GM21723 (cell line): ENCODE measurements around the gene IPO4.
A peak's percentile ranks its signal among the peaks of the same experiment; 100 is the strongest.

ENCODE experiments used
- ATAC-seq: cut with Tn5 transposase; IDR thresholded peaks from one replicate; pipeline ENCODE4 v1.9.1; 2021; ENCODE audit warnings: mild to moderate bottlenecking, moderate library complexity; ENCODE audit not compliant: unreplicated experiment

Gene IPO4

GRCh38 chr14:24178399-24179178, 10.0 kb downstream of the IPO4 start:
- ATAC-seq, result no peak

- no peak for ATAC-seq
These were observed 10.7 kb downstream of the IPO4 start for GRCh38 chr14:24177891-24178290.

DNA sequence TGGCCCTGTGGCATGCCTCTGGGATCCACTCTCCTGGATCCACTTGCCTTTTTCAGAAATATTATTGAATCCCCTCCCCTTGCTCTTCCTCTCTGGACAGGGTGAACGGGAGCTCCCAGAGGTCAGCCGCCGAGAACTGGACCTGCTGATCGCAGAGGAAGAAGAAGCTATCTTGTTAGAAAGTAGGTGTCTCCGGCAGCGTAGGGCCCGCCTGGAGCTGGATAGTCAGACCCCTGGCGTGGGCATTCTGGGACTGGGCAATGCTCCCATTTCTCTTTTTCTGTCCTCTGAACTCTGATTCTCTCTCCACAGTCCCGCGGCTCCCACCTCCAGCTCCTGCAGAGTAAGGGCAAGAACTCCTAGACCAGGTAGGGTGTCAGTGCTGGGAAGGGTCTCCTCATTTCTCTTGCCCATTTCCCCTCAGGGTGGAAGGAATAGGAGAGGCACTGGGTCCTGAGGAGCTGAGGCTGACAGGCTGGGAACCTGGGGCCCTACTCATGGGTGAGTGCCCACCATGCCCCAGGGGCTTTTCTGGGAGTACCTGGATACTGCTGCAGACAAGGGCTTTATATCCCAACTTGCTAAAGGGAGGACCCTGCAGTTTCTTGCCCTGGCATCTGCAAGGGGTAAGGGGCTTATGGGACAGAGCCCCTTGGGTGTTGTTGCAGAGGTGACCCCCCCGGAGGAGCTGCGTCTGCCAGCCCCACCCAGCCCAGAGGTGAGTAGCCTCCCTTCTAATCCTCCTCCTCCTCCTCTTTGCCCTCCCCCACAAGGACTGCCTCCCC, 11.4 kb downstream of the IPO4 start:
- no peak for ATAC-seq

DNA sequence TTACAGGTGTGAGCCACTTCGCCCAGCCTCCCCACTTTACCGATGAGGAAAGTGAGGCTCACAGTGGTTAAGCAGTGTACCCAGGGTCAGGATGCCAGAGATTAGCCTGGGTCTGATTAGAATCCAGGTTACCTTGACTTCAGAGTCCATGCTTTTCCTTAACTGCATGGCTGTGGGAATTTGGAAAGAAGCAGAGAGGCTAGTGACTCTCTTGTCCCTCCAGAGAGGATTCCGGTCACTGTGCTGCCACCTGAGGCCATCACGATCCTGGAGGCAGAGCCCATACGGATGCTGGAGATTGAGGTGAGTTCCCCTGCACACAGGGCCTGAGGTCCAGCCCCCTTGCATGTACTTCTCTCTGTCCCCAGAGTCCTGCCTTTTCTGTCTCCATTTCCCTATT, 12.0 kb downstream of the IPO4 start:
- ATAC-seq, result no peak

DNA sequence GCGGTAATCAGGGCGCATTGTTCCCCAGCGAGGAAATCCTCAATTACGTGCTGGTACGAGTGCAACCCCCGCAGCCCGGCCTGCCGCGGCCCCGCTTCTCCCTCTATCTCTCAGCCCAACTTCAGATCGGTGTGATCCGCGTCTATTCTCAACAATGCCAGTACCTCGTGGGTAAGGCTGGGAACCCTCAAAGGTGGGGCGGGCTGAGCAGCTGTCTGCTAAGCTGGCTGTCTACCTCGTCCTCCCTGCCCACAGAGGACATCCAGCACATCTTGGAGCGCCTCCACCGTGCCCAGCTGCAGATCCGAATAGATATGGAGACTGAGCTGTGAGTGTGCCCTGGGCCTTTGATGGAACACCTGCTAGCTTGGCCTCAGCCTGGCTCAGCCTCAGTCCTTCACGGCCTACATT, 15.7 kb downstream of the IPO4 start:
- ATAC-seq, result no peak

DNA sequence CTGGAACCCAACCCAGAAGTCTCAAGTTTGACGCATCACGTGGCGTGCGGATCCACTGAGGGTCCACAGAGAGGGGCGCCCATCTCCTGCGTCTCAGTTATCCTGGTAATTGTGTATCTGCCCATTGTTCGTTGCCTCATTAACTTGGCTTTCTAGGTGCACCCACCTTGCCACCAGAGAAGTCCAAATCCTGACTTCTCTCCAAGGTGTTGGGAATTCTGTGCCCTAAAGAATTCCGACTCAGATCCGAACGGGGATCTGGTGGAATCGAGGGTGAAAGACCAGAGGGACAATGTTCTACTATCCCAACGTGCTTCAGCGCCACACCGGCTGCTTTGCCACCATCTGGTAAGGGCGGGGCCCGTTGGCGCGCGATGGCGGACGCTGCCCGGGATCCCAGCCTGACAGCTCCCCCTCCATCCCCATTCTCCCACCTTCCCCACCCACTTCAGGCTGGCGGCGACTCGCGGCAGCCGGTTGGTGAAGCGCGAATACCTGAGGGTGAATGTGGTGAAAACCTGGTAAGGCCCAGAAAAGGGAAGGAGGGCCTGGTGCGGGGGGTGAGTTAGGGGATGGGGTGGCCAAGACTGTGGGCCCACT, 16.3 kb downstream of the IPO4 start:
- no peak for ATAC-seq

- ATAC-seq, result peak; percentile 83
These were observed 17.0 kb downstream of the IPO4 start, which contains the start of gene REC8 for GRCh38 chr14:24171422-24172260. Gene REC8, plus strand, starts transcription at chr14:24172080. Its CDS starts 473 bp downstream, at chr14:24172553.

GRCh38 chr14:24167469-24168114, 21.0 kb downstream of the IPO4 start:
- no peak for ATAC-seq

DNA sequence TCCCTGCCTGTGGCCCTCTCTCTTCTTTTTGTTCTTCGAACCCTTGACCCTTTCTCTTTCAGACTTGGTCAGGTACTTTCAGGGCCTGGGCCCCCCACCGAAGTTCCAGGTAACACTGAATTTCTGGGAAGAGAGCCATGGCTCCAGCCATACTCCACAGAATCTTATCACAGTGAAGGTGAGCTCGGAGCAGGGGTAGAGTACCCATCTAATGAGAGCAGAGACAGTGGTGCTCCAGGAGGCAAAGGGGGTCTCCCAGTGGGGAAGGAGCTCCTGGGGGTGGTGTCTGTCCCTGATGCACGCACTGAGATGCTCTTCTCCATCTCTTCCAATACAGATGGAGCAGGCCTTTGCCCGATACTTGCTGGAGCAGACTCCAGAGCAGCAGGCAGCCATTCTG, 22.8 kb downstream of the IPO4 start:
- ATAC-seq, result no peak

GRCh38 chr14:24164518-24164991, 24.1 kb downstream of the IPO4 start:
- ATAC-seq, result no peak

- ATAC-seq, result no peak
These were observed 26.5 kb downstream of the IPO4 start for GRCh38 chr14:24162093-24162492.

DNA sequence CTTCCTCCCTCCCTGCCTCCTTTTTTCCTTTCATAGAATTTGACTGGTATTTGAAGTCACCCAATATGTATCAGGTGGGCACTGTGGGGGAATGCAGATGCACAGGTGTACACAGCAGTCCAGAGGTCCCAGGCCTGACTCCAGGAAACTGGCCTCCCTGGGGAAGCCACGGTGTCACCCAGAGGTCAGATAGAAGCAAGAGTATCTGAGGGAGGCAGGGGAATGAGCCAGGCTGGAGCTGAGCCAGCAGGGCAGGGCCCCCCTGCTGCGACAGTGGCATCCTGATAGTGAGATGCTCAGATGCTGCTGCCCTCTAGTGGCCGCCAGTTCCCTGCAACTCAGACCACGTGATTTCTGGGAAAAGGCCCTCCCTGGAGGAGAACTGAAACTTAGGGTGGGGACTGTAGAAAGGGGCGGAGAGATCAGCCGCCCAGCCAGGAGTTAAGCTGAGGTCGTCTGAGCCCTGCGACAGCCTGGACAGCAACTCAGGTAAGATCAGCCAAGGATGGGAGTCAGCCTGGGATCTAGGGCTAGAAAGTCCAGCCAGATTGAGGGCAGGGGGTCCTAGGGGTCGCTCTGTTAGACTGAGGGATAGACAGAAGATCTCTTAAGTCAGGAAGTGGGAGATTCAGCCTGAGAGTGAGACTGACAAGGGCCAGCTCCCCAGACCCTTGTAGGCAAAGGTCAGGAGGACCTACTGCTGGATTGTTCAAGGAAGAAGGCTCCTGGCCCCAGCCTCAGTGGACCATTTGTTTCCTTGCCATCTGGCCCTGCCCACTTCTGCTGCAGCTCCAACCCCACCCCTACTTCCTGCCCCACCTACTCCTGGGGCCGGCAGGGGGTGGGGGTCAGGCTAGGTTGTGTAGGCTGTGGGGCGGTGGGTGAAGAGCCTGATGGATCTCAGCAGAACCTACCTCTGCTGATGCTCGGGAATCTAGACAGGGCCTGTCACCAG, 27.5 kb downstream of the IPO4 start, which contains the start of gene IRF9:
IRF9 (plus strand) TSS at position 416 of the 955 bp plus-strand sequence. CDS start 880 bp downstream, outside the sequence.
- peak; percentile 85 for ATAC-seq

DNA sequence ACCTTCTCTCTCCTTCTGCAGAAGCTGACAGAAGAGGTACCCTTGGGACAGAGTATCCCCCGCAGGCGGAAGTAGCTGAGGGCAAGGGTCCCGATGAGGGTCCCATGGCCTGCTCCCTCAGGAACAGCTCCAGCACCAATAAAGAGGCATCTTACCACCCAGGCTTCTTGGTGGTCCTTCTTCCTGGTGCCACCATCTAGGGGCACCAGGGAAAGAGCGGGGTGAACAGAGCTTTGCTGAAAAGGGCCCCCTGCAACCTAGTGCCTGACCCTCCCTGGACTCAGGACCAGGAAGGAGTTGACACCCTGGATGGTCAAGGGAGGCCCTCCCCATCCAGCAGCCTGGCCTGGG, 28.1 kb downstream of the IPO4 start:
- ATAC-seq, result peak; percentile 2

GRCh38 chr14:24159777-24160498, 28.7 kb downstream of the IPO4 start:
- no peak for ATAC-seq

DNA sequence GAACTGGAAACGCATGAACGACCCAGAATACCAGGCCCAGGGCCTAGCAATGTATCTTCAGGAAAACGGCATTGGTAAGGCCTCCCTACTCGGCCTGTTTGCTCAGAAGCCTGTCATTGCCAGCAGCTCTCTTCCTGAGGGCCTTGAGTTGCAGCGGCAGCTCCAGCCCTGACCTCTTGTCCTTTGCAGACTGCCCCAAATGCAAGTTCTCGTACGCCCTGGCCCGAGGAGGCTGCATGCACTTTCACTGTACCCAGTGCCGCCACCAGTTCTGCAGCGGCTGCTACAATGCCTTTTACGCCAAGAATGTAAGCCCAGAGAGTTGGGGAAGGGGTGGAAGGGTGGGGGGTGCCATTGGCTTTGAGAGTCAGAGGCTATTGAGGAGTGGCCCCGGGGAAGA, 31.3 kb downstream of the IPO4 start:
- no peak for ATAC-seq

DNA sequence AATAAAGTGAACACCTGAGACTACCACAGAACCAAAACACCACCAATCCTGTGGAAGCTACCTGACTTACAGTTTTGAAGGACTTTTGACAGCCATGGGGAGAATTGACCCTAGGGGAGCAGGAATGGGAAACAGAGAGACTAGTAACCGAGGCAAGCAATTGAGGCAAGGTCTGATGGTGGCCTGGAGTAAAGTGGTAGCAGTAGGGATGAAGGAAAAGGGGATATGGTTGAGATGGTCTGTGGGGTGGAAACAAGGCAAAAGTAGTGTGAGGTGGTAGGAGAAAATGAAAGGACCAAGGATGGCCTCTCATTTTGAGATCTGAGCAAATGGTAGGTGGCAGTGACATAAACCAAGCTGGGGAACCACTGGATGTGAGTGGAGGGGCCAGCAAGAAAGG, 31.8 kb downstream of the IPO4 start:
- no peak for ATAC-seq

GRCh38 chr14:24155100-24155499, 33.5 kb downstream of the IPO4 start:
- ATAC-seq, result no peak

- no peak for ATAC-seq
These were observed 37.1 kb downstream of the IPO4 start for GRCh38 chr14:24151404-24152080.
